T-helper 9 cell (primary cell): ENCODE measurements around the gene FAM229B.
"Not testable (repeated sequence)": the region's sequence is repeated elsewhere in the genome, so short reads cannot be mapped to it uniquely, and the experiment has no call there.

Source experiments
- DNase-seq: peaks from one replicate; pipeline ENCODE4 v3.0.0-alpha.2; 2020
- total RNA-seq, 2 donors: gene quantifications; one replicate each; lab custom pipeline; 2026; lab: John Stamatoyannopoulos, UW

FAM229B gene, protein sequence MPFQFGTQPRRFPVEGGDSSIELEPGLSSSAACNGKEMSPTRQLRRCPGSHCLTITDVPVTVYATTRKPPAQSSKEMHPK
- total RNA-seq = 1.5 to 2.2 reads per million in 2 donors

DNA sequence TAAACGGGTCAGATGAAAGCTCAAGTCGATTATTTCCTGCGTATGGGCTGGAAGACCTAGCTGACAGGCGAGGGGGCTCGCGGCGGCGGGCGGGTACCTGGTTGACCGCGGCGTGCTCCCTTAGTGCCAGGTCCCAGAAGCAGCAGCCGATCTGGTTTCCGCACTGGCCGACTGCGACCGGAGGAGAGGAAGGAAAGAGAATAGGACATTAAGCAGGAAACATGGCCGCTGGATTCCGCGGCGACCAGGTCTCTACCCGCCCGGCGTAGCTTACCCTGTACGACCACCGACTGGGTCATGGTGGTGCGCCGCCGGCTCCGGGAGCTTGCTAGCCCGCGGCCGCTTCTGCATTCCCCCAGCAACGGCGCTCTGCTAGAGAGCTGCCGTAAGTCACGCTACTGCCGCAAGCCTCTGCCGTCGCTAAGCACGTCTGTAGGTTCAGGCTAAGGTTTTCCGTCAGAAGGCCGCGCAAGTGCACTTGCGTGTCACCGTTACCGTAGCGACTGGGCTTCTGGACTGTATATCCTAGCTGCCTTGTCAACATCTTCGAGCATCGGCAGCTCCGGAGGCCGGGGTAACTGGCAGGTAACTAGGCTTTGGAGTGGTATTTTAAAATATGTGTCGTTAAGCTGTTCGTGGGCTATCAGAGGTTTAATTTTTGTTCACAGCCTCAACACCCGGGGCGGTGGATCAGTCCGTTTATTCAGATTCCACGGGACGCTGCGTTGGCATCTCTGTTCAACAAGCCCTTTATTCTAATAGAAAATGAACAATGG, at the start of gene FAM229B, which contains the start of gene TUBE1:
FAM229B (plus strand) TSS at position 456 of the 776 bp plus-strand sequence. CDS start 11,693 bp downstream, outside the sequence.
TUBE1 (minus strand) TSS at position 347 of the 776 bp plus-strand sequence; CDS start at position 299, 48 bp downstream.
- DNase-seq = peak; percentile 81

DNA sequence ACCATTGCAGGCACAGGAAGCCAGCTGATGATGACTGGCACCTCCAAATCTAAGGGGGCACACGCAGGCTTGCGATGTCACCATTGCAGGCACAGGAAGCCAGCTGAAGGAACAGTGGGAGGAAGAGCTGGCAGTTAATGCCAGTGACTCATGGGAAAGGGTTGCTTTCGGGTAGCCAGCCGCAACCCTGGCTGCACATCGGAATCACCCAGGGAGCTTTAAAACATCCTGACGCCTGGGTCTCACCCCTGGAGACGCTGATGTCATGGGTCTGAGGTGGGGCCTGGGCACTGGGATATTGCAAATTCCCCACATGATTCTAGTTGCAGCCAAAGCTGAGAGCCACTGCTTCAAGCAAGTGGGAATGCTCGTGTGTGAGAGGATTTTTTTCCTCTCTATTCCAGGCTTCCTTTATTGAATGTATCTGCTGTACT, 49.6 kb upstream of the FAM229B start:
- DNase-seq = no peak

DNA sequence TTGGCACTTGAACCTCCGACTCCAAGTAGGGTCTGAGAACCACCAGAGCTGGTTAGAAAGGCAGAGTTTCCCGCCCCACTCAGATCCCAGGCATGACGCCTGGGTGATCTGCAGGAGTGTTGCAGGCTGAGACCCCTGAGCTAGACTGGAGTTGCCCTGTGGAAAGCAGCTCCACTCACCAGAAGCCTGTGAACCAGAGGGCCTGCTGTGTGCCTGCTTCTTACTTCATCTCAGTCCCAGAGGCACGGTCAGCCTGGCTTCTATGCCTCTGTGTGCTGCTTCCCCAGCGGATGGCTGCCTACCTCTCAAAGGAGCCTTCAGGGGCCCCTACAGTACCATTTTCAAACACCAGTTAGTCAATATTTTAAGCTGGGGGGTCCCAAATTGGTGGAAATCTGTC, 49.1 kb upstream of the FAM229B start:
- DNase-seq = no peak

DNA sequence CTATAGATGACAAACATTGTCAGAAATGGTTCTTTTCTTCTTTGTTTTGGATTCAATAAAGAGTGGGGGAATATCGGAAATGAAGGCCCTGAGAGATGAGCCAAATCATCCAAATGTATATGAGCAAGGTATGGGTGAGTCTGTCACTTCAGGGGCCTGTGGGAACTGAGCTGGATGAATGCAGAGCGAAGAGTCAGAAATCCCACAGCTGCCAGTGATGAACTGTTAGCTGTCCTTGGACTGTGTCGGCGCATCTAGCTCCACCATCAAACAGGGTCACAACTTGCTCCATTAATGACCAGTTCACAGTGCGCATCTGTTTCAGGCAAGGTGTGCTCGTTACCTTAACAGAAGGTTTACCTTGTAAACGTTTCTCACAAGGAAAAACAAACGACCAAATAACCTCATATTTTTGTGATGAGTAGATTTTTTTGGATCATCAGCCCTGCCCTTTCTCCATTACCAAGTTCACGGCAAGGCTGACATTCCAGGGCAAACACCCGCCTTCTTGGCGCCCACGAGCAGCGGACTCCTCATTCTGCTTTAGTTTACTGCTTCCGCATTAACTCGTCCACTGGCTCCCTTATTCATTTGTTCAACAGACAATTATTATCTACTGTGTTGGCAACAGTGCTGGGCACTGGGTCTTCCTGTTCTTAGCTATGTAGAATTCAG, 48.5 kb upstream of the FAM229B start:
- no peak for DNase-seq

DNA sequence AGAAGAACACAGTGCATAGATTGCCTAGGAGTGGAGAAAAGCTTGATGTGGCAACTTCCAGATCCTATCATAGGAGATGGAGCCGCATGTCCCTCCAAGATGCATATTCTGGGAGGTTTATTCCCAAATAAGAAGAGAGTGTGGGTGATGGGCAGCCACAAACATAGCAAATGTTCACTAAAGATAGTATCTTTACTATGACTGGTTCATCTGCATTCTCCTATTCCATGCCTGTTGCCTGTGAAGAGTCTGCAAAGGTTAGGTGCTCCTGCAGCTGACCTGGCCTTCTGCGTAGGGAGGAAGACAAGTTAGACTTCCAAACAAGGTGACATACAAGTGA, 48.0 kb upstream of the FAM229B start:
- DNase-seq = no peak

DNA sequence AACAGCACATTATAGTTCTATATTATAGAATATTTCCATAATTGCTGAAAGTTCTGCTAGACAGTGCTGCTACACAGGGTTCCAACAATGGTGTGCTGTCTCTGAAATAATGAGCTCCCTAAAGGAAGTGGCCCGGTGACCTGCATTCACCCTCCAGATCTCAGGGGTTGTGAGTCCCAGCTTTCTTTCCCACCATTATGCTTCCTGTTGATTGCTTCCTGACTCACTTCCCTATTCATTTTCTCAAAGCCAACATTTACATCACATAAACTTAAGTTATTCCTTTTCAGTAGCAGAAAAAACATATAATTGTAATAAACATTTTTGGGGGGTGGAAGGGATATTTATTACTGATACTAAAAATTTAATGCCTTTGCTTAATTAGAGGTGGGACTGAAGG, 46.4 kb upstream of the FAM229B start:
- no peak for DNase-seq

DNA sequence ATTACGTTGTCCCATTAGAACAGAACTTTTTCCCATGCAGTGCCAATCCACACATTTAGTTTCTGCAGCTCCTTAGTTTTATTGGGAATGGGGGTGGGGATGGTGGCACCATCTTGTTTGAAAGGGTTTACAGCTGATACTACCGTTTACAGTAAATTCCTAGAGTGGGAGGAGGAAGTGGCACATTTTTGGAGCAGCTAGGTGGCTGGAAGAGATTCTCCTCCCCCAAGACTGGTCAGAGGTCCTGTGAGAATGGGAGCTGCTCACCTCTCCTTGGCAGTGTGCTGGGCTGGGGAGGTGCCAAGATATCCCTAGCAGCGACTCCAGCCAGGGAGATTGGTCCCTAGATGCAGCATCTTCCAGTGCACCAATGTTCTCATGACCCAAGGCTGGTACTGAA, 45.9 kb upstream of the FAM229B start:
- DNase-seq = no peak

DNA sequence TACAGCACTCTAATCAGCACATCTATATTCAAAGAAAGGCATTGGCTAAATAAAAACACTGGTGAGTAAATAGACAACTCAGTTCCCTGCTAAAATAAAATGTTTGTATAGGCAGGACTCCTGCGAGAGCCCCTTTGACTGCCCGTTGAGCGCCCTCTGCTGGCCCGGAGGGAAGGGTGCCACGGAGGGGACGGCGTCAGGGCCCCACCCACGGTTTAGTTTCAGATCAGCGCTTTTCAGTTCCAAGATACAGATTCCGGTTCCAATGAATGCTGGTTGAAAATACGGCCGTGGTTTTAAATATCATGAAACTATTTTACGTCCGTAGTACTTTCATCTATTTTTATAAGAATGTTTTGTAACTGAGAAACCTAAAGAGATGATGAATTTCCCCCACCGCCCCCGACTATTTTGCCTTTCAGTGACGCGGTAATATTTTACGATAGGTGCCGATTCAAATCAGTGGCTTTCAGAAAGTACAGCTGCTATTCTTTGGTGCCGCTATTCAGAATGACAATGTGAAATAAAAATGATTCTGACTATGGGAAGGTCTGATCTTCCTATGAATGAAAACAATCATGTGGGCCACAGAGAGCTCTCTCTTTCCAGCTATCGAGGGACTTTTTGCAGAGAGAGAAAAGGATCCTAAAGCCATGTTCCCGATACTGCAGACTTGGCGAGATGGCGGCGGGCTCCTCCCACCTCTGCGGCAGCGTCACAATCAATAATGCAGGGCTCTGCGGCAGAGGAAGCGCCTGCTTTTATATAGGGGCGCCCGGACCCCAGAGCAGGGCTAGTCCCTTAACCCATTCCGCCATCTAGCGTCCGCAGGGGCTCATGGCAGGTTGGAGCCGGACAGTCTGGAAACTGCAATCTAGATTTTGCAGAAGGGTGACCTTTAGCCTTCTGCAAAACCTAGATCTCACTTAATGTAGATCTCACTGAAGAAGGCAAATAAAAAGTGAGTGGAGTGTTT, 44.1 kb upstream of the FAM229B start:
- DNase-seq = peak; percentile 92

DNA sequence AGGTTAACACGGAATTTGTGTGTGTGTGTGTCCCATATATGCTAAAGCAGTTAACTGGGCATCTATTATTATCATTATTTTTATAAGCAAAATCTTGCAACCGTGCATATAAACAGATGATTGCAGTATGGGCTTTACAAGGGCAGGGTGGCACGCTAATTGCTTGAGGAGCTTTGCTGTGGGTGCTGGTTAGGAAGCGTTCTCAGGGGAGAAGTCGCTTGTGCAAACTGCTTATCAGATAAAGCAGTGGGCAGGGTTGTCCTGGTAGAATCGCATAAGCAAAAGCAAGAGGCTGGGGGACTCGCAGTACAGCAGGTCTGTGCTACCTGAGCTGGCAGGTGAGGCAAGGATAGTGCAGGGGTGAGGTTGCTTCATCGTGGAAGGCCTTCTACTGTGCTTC, 43.2 kb upstream of the FAM229B start:
- no peak for DNase-seq

DNA sequence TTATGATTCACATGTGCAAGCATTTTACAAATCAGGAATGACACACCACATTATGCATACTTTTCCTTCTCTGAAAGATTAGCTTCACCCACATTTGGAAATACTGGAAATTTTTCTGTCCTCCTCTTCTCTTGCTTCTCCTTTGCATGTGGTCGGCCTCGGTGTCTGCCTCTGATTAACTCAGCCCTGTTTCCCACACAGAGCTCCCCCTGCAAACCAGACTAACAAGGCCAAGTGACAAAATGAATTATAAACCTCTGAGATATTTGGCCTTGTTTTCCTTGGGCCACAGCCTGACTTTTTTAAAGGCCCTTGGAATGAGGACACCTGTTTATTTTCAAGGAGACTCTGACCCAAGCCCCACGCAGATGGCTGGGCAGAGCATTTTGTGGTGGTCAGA, 42.5 kb upstream of the FAM229B start:
- DNase-seq = no peak

DNA sequence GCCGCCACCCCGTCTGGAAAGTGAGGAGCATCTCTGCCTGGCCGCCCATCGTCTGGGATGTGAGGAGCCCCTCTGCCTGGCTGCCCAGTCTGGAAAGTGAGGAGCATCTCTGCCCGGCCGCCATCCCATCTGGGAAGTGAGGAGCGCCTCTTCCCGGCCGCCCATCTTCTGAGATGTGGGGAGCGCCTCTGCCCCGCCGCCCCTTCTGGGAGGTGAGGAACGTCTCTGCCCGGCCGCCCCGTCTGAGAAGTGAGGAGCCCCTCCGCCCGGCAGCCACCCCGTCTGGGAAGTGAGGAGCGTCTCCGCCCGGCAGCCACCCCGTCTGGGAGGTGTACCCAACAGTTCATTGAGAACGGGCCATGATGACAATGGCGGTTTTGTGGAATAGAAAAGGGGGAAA, 39.9 kb upstream of the FAM229B start:
- not testable (repeated sequence) for DNase-seq

DNA sequence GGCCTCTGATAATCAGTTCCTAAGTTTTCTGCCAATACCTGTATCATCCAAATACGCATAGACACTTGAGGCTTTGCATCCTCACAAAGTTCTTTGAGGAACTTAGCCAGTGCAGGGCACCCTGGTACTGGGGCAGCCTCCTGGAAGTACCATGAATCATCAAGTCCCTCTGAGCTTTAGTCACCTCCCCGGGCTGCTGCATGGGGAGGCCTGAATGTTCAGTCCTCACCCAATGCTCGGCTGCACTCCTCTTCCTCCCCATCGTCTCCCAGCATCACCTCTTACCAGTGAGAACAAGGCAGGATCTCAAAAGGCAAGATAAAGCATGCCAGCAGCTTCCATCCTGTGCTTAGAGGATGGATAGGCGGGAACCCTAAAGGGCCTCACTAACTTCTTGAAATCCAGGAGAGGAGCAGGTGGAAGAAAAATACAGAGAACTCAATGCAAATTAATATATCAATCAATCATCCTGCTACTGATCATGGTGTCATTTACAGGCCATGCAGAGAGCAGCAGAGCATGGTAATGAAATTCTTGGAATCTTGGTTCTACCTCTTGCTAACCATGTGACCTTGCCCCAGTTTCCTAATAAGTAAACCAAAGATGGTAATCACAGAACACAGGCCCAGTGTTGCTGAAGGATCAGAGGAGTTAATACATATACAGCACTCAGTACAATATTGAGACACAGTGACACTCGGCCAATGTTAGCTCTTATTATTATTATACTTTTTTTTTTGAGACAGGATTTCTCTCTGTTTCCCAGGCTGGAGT, 38.2 kb upstream of the FAM229B start:
- no peak for DNase-seq

DNA sequence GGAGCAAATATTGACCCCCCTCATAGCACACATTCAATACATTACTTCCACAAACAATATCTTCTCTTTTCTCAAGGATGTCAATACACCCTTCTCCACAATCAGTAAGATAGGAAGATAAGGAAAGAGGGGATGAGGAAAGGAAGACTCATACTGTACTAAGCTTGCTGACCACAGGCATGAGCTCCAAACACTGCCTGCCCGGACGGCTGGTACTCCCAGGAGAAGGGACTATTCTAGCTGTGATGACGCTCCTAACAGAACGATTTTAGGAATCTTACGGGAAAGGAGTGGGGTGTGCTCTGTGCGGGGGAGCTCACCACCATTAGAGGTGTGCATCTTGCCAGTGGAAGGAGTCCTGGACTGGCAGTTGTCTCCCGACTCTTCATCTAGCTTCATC, 37.4 kb upstream of the FAM229B start:
- DNase-seq = no peak

DNA sequence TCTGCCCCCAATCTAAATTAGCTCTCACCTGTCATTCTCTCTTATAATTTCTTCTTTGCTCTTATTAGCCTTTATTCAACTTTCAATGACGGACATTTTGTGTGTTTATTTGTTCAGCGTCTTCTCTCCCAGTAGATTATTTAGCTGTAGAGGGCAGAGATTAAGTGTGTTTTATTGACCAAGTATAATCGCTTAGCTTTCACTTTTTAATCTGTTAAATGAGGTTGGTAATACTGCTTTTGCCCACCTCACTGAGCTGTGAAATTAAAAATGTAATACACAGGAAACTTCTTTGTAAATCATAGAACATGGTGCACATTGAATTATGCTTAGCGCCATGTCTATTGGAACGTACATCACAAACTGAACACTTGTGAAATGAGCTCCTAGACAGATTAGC, 37.0 kb upstream of the FAM229B start:
- DNase-seq = no peak

DNA sequence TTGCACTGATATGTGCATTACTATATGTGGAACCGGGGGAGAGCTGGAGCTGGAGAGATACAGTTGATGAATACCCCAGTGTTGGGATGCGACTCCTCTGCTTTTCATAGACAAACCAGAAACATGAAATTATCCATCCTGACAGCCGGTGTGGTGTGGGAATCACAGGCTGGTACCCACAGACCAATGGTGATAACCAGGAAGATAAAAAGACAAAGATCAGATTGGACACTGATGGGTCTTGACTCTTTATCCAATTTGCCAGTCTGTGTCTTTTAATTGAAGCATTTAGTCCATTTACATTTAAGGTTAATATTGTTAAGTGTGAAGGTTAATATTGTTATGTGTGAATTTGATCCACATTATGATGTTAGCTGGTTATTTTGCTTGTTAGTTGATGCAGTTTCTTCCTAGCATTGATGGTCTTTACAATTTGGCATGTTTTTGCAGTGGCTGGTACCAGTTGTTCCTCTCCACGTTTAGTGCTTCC, 36.1 kb upstream of the FAM229B start:
- not testable (repeated sequence) for DNase-seq

DNA sequence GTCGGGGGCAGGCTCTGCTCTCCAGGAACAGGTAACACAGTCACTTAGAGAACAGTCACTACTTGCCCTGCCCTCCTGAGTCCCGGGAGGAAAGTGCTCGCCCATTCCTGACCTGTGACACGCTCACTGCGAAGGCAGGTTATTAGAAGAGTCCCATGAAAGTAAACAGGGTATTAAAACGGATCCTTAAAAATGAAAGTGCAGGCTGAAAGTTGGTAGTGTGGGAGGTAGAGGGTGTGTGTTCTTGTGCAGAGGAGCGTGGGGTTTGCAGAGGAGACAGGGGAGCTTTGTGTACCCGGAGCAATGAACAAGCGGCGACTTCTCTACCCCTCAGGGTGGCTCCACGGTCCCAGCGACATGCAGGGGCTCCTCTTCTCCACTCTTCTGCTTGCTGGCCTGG, 33.4 kb upstream of the FAM229B start, which contains the start of gene CCN6:
CCN6 (plus strand) TSS at position 104 of the 400 bp plus-strand sequence; CDS start at position 358, 254 bp downstream.
- no peak for DNase-seq

DNA sequence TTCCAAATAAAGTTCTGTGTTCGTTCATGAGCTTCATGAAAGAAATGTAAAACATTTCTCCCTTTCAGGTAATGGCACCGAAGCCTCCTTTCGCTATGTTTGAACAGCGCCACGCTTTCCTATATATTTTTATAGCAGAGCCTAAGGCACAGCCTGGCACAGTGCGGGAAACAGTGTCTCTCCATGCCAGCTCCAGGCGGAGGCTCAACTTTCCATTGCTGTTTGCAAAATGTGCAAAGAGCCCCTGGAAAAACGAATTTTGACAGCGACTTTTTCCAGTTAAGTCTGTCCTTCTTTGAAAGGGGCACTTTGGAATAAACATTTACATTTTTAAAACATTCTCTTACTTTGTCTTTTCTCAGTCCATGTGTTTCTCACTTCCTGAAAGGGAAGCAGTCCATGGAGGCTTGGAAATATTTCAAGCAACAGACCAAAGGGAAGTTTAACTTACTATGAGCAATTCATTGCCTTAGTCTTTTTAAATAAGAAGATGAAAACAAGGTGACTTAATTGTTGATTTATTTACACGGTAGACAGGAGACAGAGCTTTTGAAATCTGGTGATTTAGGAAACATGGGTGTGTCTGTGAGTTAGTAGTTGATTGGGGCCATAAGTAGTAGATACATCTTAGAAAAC, 32.7 kb upstream of the FAM229B start:
- no peak for DNase-seq

DNA sequence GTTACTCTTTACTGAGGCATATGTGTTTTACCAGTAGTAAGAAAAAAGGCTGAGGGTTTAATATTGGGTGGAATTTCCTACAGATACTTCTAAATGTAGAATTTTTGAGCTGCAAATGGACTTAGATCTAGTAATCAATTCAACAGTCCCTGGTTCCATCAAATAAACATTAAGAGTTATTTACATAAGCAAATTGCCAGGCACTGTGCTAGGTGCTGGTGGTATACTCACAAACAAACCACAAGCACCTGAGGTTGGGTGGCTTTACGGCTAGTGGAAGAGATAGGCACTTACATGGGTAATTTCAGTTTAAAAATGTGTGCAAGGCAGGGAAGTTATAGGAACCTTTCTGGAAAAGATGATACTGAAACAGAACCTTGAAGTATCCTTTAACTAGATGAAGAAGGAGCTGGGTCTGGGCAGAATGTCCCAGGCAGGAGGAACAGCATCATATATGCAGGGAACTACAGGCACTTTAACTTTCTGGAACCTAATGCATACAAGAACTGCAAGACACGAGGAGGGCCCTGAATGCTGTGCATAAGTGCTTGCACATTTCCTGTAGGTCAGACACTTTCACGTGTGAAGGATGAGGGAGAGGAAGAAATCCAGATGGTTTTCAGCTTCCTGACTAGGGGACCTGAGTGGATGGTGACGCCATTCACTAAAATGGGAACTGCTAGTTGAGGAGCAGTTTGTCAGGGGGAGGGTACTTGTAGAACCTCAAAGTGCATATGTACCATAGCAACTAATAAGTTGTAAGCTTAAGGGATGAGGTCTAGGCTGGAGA, 29.0 kb upstream of the FAM229B start:
- no peak for DNase-seq

DNA sequence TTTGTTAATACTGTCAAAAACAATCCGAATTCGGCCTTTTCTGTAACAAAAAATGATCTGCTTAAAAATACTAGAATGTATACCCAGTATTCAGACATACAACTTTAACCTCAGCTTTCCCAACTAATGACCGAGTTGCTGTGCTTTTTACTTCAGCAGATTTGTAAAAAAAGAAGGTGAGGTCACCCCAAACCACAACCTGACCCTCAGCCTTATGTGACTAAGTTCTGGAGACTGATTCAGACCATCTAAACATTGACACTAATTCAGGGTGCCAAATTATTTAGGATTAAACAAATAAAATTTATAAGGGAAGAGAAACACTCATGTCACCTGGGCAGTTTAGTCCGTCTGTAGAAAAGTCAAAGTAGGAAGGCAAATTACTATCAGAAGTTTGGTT, 25.8 kb upstream of the FAM229B start:
- no peak for DNase-seq

DNA sequence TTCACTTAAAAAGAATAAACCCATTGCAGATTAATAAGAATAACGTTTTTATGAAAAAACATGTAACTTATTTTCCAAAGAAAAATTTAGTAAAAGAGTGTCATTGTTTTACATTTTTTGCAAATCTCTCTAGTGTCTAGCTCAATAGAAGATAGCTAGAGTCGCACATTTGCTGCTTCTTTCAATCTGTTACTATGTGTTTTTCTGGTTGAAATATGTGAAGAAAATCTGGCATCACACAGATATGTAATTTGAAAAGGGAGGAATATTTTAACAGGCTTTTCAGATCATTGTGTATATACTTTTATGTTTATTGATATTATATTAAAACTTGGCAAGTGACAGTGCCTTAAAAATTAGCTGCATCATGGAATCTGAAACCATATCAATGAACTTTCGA, 24.4 kb upstream of the FAM229B start:
- no peak for DNase-seq
